Hepatocyte (in vitro differentiated cells): ENCODE data around the gene MICAL2. TPM values are rescaled to one million over a fixed set of nuclear protein-coding genes. Genes with fewer than 3 reads are reported as not detected.

Experiments used
- DNase-seq: peaks from one replicate; pipeline ENCODE4 v3.0.0-alpha.2; 2016; ENCODE audit warnings: low spot score
- H2AFZ ChIP-seq: fragments of 200-600 bp; sonication (generic); 2 replicates; pipeline ENCODE4 v1.6.0; 2016; ENCODE audit warnings: antibody characterized with exemption, mild to moderate bottlenecking
- H3K27ac ChIP-seq: fragments of 200-600 bp; sonication (generic); 2 replicates; pipeline ENCODE4 v1.5.1; 2016; ENCODE audit warnings: mild to moderate bottlenecking
- H3K27me3 ChIP-seq: fragments of 200-600 bp; sonication (generic); 2 replicates; pipeline ENCODE4 v1.6.1; 2016
- H3K36me3 ChIP-seq: fragments of 200-600 bp; sonication (generic); replicated peaks from 2 replicates; pipeline ENCODE4 v1.5.1; 2016; ENCODE audit warnings: low read depth; ENCODE audit not compliant: insufficient read depth
- H3K4me1 ChIP-seq: fragments of 200-600 bp; sonication (generic); 2 replicates; pipeline ENCODE4 v1.5.1; 2016; ENCODE audit warnings: mild to moderate bottlenecking, moderate library complexity; ENCODE audit not compliant: insufficient read depth
- H3K4me2 ChIP-seq: fragments of 200-600 bp; sonication (generic); 2 replicates; pipeline ENCODE4 v1.6.0; 2016
- H3K4me3 ChIP-seq: fragments of 200-600 bp; sonication (generic); 2 replicates; pipeline ENCODE4 v1.5.1; 2016; ENCODE audit warnings: mild to moderate bottlenecking
- H3K79me2 ChIP-seq: fragments of 200-600 bp; sonication (generic); 2 replicates; pipeline ENCODE4 v1.6.0; 2017; ENCODE audit warnings: mild to moderate bottlenecking
- H3K9me2 ChIP-seq: fragments of 200-600 bp; sonication (generic); replicated peaks from 2 replicates; pipeline ENCODE4 v1.6.0; 2017; ENCODE audit warnings: mild to moderate bottlenecking; ENCODE audit not compliant: insufficient read depth
- H3K9me3 ChIP-seq: fragments of 200-600 bp; sonication (generic); 2 replicates; pipeline ENCODE4 v1.5.1; 2016; ENCODE audit warnings: low read depth, mild to moderate bottlenecking
- H4K20me1 ChIP-seq: fragments of 200-600 bp; sonication (generic); 2 replicates; pipeline ENCODE4 v1.6.0; 2016; ENCODE audit warnings: mild to moderate bottlenecking; ENCODE audit not compliant: insufficient read depth, poor library complexity, severe bottlenecking
- CTCF ChIP-seq: fragments of 200-600 bp; sonication (generic); IDR thresholded peaks from 2 replicates; pipeline ENCODE4 v1.5.1; 2016; ENCODE audit warnings: antibody characterized with exemption, mild to moderate bottlenecking; ENCODE audit not compliant: poor library complexity
- EZH2 ChIP-seq: fragments of 200-600 bp; sonication (generic); IDR thresholded peaks from 2 replicates; pipeline ENCODE4 v1.6.1; 2016; ENCODE audit warnings: antibody characterized with exemption, mild to moderate bottlenecking, borderline replicate concordance
- EZH2phosphoT487 ChIP-seq: fragments of 200-600 bp; sonication (generic); IDR thresholded peaks from one replicate; pipeline ENCODE4 v1.6.1; 2018; ENCODE audit warnings: antibody characterized with exemption, mild to moderate bottlenecking, low read depth, moderate library complexity; ENCODE audit not compliant: unreplicated experiment, severe bottlenecking
- WGBS: methylation state at CpG from one replicate; pipeline ENCODE4 v1.1.6; 2016; ENCODE audit warnings: low lambda C conversion rate; ENCODE audit errors: missing lambda C conversion rate; 5-methylcytosine and 5-hydroxymethylcytosine counted together
- polyA plus RNA-seq: library from polyadenylated mRNA; unstranded; fragments of >200 nt; fragmentation: Nextera tagmentation; extraction: Ambion mirVana; gene quantifications from 2 replicates; pipeline ENCODE4 v1.2.1, GENCODE V29; 2016
- total RNA-seq: library from RNA; depleted of rRNA; stranded (reverse); fragments of >200 nt; gene quantifications from 2 replicates; pipeline ENCODE4 v1.2.3, GENCODE V29; 2014

Gene MICAL2
- total and polyA plus RNA-seq, 2 experiments from 2014 or later: 36.8 to 56.0 TPM

- no peaks in the 10 kb centered on the region for H4K20me1 ChIP-seq
- H3K27ac ChIP-seq: peak overlapping the region; percentile 92
- H3K9me2 ChIP-seq: no peaks in the 10 kb centered on the region
- no peak overlapping the region for H2AFZ ChIP-seq
- peak overlapping the region; percentile 32 for H3K4me2 ChIP-seq
- H3K36me3 ChIP-seq: no peaks in the 10 kb centered on the region
- WGBS: 8% methylated on average over 8 of the region's 8 CpGs
- H3K9me3 ChIP-seq: no peaks in the 10 kb centered on the region
- H3K79me2 ChIP-seq: no peaks in the 10 kb centered on the region
- TF ChIP-seq EZH2 (no peak), CTCF (no peak), EZH2phosphoT487 (no peak)
- peak; percentile 76 for DNase-seq
- H3K4me3 ChIP-seq: no peak overlapping the region
- no peaks in the 10 kb centered on the region for H3K27me3 ChIP-seq
- peaks cover 25% of the 10 kb centered on the region for H3K4me1 ChIP-seq
Measured at GRCh38 chr11:12066799-12067508, 43.4 kb upstream of the MICAL2 start.

- TF ChIP-seq EZH2phosphoT487 (no peak), CTCF (no peak), EZH2 (no peak)
- Histone ChIP-seq H3K4me2 (no peak overlapping the region), H3K4me1 (peaks cover 25% of the 10 kb centered on the region), H3K9me3 (no peaks in the 10 kb centered on the region), H3K27ac (peak overlapping the region; percentile 92), H3K9me2 (no peaks in the 10 kb centered on the region), H3K4me3 (no peak overlapping the region), H2AFZ (no peak overlapping the region), H4K20me1 (no peaks in the 10 kb centered on the region), H3K36me3 (no peaks in the 10 kb centered on the region), H3K79me2 (no peaks in the 10 kb centered on the region), H3K27me3 (no peaks in the 10 kb centered on the region)
- WGBS: 87% methylated on average over 5 of the region's 5 CpGs
- no peak for DNase-seq
Measured at GRCh38 chr11:12067796-12068357, 42.5 kb upstream of the MICAL2 start.

GRCh38 chr11:12069066-12069676 lies 41.2 kb upstream of the MICAL2 start:
- Histone ChIP-seq H4K20me1 (no peaks in the 10 kb centered on the region), H3K4me1 (peaks cover 25% of the 10 kb centered on the region), H3K27me3 (no peaks in the 10 kb centered on the region), H3K9me3 (no peaks in the 10 kb centered on the region), H3K27ac (no peak overlapping the region), H2AFZ (no peak overlapping the region), H3K4me3 (no peak overlapping the region), H3K4me2 (no peak overlapping the region), H3K9me2 (no peaks in the 10 kb centered on the region), H3K79me2 (no peaks in the 10 kb centered on the region), H3K36me3 (no peaks in the 10 kb centered on the region)
- TF ChIP-seq CTCF (no peak), EZH2phosphoT487 (no peak), EZH2 (no peak)
- WGBS: 82% methylated on average over 12 of the region's 12 CpGs
- DNase-seq: no peak
